Gastroesophageal sphincter (tissue), 3 donors: ENCODE measurements around the gene WFIKKN1.

Source experiments
- EP300 ChIP-seq: sonication (generic); formaldehyde crosslinking; IDR thresholded peaks from one replicate; pipeline ENCODE4 v1.6.1; 2017; ENCODE audit warnings: antibody characterized with exemption, mild to moderate bottlenecking
- POLR2A ChIP-seq, 2 donors: fragments of 450-650 bp; IDR thresholded peaks; one replicate each; pipeline ENCODE4 v1.6.1; 2017; ENCODE audit warnings: antibody characterized with exemption in 2 of 2, mild to moderate bottlenecking in 2 of 2, moderate library complexity in 1 of 2
- TF ChIP-seq, protein P1 (sequence below), 4 experiments: fragments of 200-600 bp in 2 of 4; fragments of 450-650 bp in 2 of 4; sonication (generic) in 1 of 4; IDR thresholded peaks; one replicate each; pipeline ENCODE4 v1.5.1; 2017 to 2019; ENCODE audit warnings: antibody characterized with exemption in 4 of 4, mild to moderate bottlenecking in 2 of 4, moderate library complexity in 2 of 4

GRCh38 chr16:589658-590187 is 41.1 kb upstream of the WFIKKN1 start, which contains the start of gene RAB40C:
- TF ChIP-seq, protein P1, sequence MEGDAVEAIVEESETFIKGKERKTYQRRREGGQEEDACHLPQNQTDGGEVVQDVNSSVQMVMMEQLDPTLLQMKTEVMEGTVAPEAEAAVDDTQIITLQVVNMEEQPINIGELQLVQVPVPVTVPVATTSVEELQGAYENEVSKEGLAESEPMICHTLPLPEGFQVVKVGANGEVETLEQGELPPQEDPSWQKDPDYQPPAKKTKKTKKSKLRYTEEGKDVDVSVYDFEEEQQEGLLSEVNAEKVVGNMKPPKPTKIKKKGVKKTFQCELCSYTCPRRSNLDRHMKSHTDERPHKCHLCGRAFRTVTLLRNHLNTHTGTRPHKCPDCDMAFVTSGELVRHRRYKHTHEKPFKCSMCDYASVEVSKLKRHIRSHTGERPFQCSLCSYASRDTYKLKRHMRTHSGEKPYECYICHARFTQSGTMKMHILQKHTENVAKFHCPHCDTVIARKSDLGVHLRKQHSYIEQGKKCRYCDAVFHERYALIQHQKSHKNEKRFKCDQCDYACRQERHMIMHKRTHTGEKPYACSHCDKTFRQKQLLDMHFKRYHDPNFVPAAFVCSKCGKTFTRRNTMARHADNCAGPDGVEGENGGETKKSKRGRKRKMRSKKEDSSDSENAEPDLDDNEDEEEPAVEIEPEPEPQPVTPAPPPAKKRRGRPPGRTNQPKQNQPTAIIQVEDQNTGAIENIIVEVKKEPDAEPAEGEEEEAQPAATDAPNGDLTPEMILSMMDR (IDR thresholded peaks at IDR 0.05): no peak
- TF ChIP-seq POLR2A (IDR thresholded peaks at IDR 0.05) (no peak), EP300 (no peak)
